Mesendoderm (in vitro differentiated cells): Measurements from ENCODE around the gene BABAM2.
A peak's percentile ranks its signal among the peaks of the same experiment; 100 is the strongest.

Experiments
- DNase-seq: peaks from one replicate; pipeline ENCODE4 v3.0.0; 2013
- H2AK5ac ChIP-seq: 2 replicates; pipeline ENCODE4 v1.6.1; 2013; ENCODE audit warnings: low read length, inconsistent platforms
- H2BK120ac ChIP-seq: 2 replicates; pipeline ENCODE4 v1.6.1; 2013; ENCODE audit warnings: low read depth, mild to moderate bottlenecking, low read length, moderate library complexity, mixed read lengths
- H2BK15ac ChIP-seq: replicated peaks from 2 replicates; pipeline ENCODE4 v1.6.1; 2013; ENCODE audit warnings: low read depth, mild to moderate bottlenecking, moderate library complexity
- H2BK5ac ChIP-seq: 2 replicates; pipeline ENCODE4 v1.6.1; 2013; ENCODE audit warnings: low read length, inconsistent platforms
- H3K18ac ChIP-seq: 2 replicates; pipeline ENCODE4 v1.6.1; 2013; ENCODE audit warnings: mild to moderate bottlenecking, low read length, mixed read lengths
- H3K23ac ChIP-seq: one replicate; pipeline ENCODE4 v1.6.1; 2013; ENCODE audit warnings: low read length
- H3K27ac ChIP-seq: 2 replicates; pipeline ENCODE4 v1.5.1; 2013; ENCODE audit warnings: low read depth, mild to moderate bottlenecking, inconsistent platforms, low read length, moderate library complexity
- H3K27me3 ChIP-seq: 2 replicates; pipeline ENCODE4 v1.6.1; 2013; ENCODE audit warnings: low read length, control low read depth, mild to moderate bottlenecking, inconsistent platforms; ENCODE audit not compliant: insufficient read depth, poor library complexity
- H3K36me3 ChIP-seq: 2 replicates; pipeline ENCODE4 v1.6.1; 2013; ENCODE audit warnings: low read length, inconsistent platforms; ENCODE audit not compliant: control insufficient read depth, insufficient read depth
- H3K4ac ChIP-seq: one replicate; pipeline ENCODE4 v1.6.1; 2013; ENCODE audit warnings: low read depth, mild to moderate bottlenecking, low read length, moderate library complexity
- H3K4me1 ChIP-seq: 2 replicates; pipeline ENCODE4 v1.6.1; 2013; ENCODE audit warnings: low read depth, low read length, inconsistent platforms; ENCODE audit not compliant: control insufficient read depth
- H3K4me2 ChIP-seq: 2 replicates; pipeline ENCODE4 v1.6.1; 2013; ENCODE audit warnings: low read length
- H3K4me3 ChIP-seq: 2 replicates; pipeline ENCODE4 v1.5.1; 2013; ENCODE audit warnings: mild to moderate bottlenecking, low read length
- H3K56ac ChIP-seq: one replicate; pipeline ENCODE4 v1.6.1; 2013; ENCODE audit warnings: low read length
- H3K79me1 ChIP-seq: 2 replicates; pipeline ENCODE4 v1.6.1; 2013; ENCODE audit warnings: low read length, inconsistent platforms
- H3K79me2 ChIP-seq: 2 replicates; pipeline ENCODE4 v1.6.1; 2013; ENCODE audit warnings: mild to moderate bottlenecking, low read length; ENCODE audit not compliant: control insufficient read depth, insufficient read depth
- H3K9ac ChIP-seq: 2 replicates; pipeline ENCODE4 v1.6.1; 2013; ENCODE audit warnings: low read length, inconsistent platforms
- H4K5ac ChIP-seq: one replicate; pipeline ENCODE4 v1.6.1; 2013; ENCODE audit warnings: low read length
- H4K8ac ChIP-seq: one replicate; pipeline ENCODE4 v1.6.1; 2013; ENCODE audit warnings: low read depth, mild to moderate bottlenecking, control low read depth, low read length, moderate library complexity
- WGBS: extraction: QIAGEN DNeasy Blood & Tissue Kit; methylation state at CpG from one replicate; pipeline ENCODE4 v1.1.7; 2013; ENCODE audit warnings: low lambda C conversion rate, missing lambda C conversion rate; ENCODE audit not compliant: insufficient coverage; ENCODE audit errors: extremely low coverage; 5-methylcytosine and 5-hydroxymethylcytosine counted together

BABAM2 gene

DNA sequence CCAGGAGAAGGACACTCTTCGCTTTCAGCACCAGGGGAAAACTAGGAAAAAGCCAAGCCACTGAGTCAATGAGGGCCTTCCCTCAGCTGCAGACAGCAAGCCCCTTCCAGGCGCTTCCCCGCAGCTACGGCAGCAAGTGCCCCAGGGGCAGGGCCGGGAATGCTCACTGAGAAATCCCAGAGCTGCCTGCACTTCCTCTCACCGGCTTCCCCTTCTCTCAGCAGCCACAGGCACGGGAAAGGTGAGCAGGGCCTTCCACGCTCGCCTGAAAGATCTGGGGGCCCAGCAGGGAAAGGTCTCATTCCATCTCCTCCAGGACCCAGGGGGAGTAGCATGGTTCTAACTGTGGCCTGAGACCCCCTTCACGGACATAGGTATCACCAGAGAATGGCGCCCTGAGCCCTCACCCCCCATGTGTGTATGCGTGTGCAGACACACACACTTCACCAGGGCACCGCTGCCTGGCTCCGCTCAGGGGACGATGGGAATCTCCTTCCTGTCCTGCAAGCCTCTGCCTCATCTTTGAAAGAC lies 472.5 kb downstream of the BABAM2 start:
- no peak overlapping the region for H2AK5ac ChIP-seq
- no peaks in the 10 kb centered on the region for H3K79me1 ChIP-seq
- no peak overlapping the region for H3K4me3 ChIP-seq
- H3K27ac ChIP-seq: no peak overlapping the region
- H3K18ac ChIP-seq: no peak overlapping the region
- WGBS: no CpG with 5 or more reads among the region's 15 CpGs
- H3K79me2 ChIP-seq: no peaks in the 10 kb centered on the region
- DNase-seq: peak; percentile 65
- H3K9ac ChIP-seq: no peak overlapping the region
- no peak overlapping the region for H4K8ac ChIP-seq
- no peak overlapping the region for H2BK120ac ChIP-seq
- H3K36me3 ChIP-seq: no peaks in the 10 kb centered on the region
- H3K4ac ChIP-seq: no peak overlapping the region
- peak overlapping the region; percentile 62 for H3K56ac ChIP-seq
- H3K23ac ChIP-seq: no peak overlapping the region
- H3K4me2 ChIP-seq: no peak overlapping the region
- no peaks in the 10 kb centered on the region for H3K27me3 ChIP-seq
- peaks cover 6% of the 10 kb centered on the region for H3K4me1 ChIP-seq
- no peak overlapping the region for H4K5ac ChIP-seq
- H2BK5ac ChIP-seq: no peak overlapping the region
- H2BK15ac ChIP-seq: no peak overlapping the region

DNA sequence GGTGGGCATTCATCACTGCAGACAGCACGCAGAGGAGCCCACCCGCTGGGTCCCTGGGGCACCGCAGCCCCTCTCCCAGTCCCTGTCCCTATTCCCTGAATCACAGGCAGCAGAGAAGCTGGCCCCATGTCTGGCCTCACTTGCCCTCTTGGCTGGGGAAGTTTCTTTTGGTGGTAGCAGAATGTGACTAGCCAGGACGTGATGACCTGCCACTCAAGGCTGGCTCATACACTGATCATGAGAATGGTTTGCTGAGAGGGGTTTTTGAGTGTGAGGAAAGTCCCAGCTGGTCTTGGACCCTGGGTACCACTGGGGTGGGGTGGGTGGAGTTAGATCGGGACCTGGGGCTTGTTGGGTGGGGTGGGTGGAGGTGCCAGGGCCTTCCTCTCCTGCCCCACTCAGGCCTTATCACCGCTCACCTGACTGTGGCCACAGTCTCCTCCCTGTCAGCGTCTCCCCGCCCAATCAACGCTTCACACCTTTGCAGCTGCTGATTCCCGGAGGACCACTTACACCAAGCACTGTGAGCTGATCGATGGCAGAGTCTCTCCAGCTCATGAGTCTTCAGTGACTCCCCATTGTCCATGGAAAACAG lies 473.3 kb downstream of the BABAM2 start:
- no peak overlapping the region for H3K4me3 ChIP-seq
- DNase-seq: no peak
- H2BK5ac ChIP-seq: no peak overlapping the region
- H4K5ac ChIP-seq: no peak overlapping the region
- no peak overlapping the region for H3K56ac ChIP-seq
- no peak overlapping the region for H3K27ac ChIP-seq
- H3K27me3 ChIP-seq: no peaks in the 10 kb centered on the region
- peak overlapping the region; percentile 19 for H2AK5ac ChIP-seq
- H3K79me2 ChIP-seq: no peaks in the 10 kb centered on the region
- WGBS: no CpG with 5 or more reads among the region's 11 CpGs
- no peaks in the 10 kb centered on the region for H3K79me1 ChIP-seq
- no peak overlapping the region for H3K4me2 ChIP-seq
- no peak overlapping the region for H3K4ac ChIP-seq
- no peak overlapping the region for H3K18ac ChIP-seq
- H3K36me3 ChIP-seq: no peaks in the 10 kb centered on the region
- H4K8ac ChIP-seq: no peak overlapping the region
- no peak overlapping the region for H2BK120ac ChIP-seq
- H3K9ac ChIP-seq: no peak overlapping the region
- H2BK15ac ChIP-seq: no peak overlapping the region
- no peak overlapping the region for H3K23ac ChIP-seq
- peaks cover 6% of the 10 kb centered on the region for H3K4me1 ChIP-seq

DNA sequence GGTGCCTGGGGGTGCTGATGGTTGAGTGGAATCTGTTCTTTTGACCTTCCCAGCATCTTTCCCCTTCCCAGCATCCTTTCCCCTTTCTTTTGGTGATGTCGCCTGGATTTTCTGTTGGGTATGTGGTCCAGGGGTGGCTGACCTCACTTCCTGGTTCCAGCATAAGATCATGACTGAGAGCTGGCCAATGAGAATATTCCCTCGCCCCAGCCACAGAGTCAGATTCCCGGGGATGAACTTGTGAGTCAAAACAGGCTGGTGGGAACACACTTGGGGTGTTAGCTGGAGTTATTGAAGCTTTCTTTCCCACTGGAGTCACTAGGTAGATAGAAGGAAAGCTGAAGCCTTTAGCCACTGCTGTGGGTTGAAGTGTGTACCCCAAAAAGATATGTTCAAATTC lies 474.1 kb downstream of the BABAM2 start:
- H3K27ac ChIP-seq: no peak overlapping the region

DNA sequence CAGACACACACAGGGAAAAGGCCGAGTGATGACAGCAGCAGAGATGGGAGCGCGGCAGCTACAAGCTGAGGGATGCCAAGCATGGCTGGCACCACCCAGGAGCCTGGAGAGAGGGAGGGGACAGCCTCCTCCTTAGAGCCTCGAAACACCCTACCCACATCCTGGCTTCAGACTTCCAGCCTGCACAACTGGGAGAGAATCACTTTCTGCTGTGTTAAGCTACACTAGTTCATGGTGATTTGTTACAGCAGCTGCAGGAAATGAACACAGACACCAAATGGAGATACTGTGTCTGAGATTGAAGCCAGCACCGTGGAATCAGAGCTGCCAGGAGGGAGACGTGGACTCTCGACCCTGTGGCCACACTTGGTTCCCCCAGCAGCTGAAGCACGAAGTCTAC lies 474.6 kb downstream of the BABAM2 start:
- H3K36me3 ChIP-seq: no peaks in the 10 kb centered on the region
- H3K79me1 ChIP-seq: no peaks in the 10 kb centered on the region
- no CpG with 5 or more reads among the region's 8 CpGs for WGBS
- no peak overlapping the region for H3K4me2 ChIP-seq
- peaks cover 6% of the 10 kb centered on the region for H3K4me1 ChIP-seq
- no peak overlapping the region for H2BK120ac ChIP-seq
- H3K23ac ChIP-seq: no peak overlapping the region
- no peak overlapping the region for H3K4ac ChIP-seq
- no peak overlapping the region for H2AK5ac ChIP-seq
- no peak overlapping the region for H3K9ac ChIP-seq
- no peak overlapping the region for H3K27ac ChIP-seq
- H3K56ac ChIP-seq: no peak overlapping the region
- no peaks in the 10 kb centered on the region for H3K27me3 ChIP-seq
- H2BK15ac ChIP-seq: no peak overlapping the region
- no peaks in the 10 kb centered on the region for H3K79me2 ChIP-seq
- no peak overlapping the region for H4K5ac ChIP-seq
- no peak overlapping the region for H4K8ac ChIP-seq
- no peak overlapping the region for H3K18ac ChIP-seq
- H2BK5ac ChIP-seq: no peak overlapping the region
- no peak for DNase-seq
- no peak overlapping the region for H3K4me3 ChIP-seq

More for the DNA sequence above, 474.1 kb downstream of the BABAM2 start:
- Histone ChIP-seq H2BK120ac (no peak overlapping the region), H3K9ac (no peak overlapping the region), H2AK5ac (no peak overlapping the region), H3K79me2 (no peaks in the 10 kb centered on the region), H3K4me3 (no peak overlapping the region), H3K79me1 (no peaks in the 10 kb centered on the region), H2BK15ac (no peak overlapping the region), H3K4ac (no peak overlapping the region), H3K56ac (no peak overlapping the region), H3K4me1 (peaks cover 6% of the 10 kb centered on the region), H3K27me3 (no peaks in the 10 kb centered on the region), H3K18ac (no peak overlapping the region), H3K36me3 (no peaks in the 10 kb centered on the region), H4K8ac (no peak overlapping the region), H2BK5ac (no peak overlapping the region), H3K4me2 (no peak overlapping the region), H3K23ac (no peak overlapping the region), H4K5ac (no peak overlapping the region)
- DNase-seq: peak; percentile 21
- no CpG with 5 or more reads among the region's 3 CpGs for WGBS

DNA sequence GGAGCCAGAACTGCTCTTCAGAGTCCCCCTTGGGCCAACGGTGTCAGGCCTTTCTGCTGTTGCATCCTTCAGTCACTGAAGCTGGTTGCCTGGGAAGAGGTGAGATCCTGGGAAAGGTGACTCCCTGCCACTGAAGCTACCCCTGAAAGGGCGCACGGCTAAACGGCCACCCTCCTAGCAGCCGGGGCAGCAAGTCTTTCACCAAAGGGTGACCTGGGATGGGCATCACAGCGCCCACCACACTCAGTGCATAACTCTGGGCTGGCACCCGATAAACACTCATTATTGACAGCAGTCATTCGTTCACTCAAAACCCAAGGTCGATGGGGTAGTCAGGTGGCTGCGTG lies 475.6 kb downstream of the BABAM2 start:
- Histone ChIP-seq H3K23ac (no peak overlapping the region), H3K4me3 (no peak overlapping the region), H3K4me1 (peaks cover 6% of the 10 kb centered on the region), H2BK5ac (no peak overlapping the region), H3K36me3 (no peaks in the 10 kb centered on the region), H3K27ac (no peak overlapping the region), H2BK15ac (no peak overlapping the region), H2BK120ac (no peak overlapping the region), H4K8ac (no peak overlapping the region), H3K56ac (peak overlapping the region; percentile 19), H3K4me2 (no peak overlapping the region), H3K9ac (no peak overlapping the region), H3K79me2 (no peaks in the 10 kb centered on the region), H3K18ac (no peak overlapping the region), H3K4ac (no peak overlapping the region), H3K27me3 (no peaks in the 10 kb centered on the region), H4K5ac (no peak overlapping the region), H3K79me1 (no peaks in the 10 kb centered on the region), H2AK5ac (no peak overlapping the region)
- no peak for DNase-seq
- no CpG with 5 or more reads among the region's 10 CpGs for WGBS
